OCI-LY7 (cell line): ENCODE measurements around the gene NOX1. TPM values are rescaled to one million over a fixed set of nuclear protein-coding genes. Genes with fewer than 3 reads are reported as not detected.
A peak's percentile ranks its signal among the peaks of the same experiment; 100 is the strongest.

Experiments
- BruUV-seq: library from RNA; stranded (reverse); fragments of 400-500 nt; replicated peaks from 2 replicates; lab custom pipeline; 2021; lab: Mats Ljungman, UMichigan
- CTCF ChIA-PET: fragments of 300-600 bp; sonication (Branson Sonifier 250); formaldehyde crosslinking; loops from one replicate; lab custom pipeline; 2022; ENCODE audit warnings: antibody characterized with exemption; ENCODE audit not compliant: unreplicated experiment; lab: Charles Lee
- POLR2A ChIA-PET: fragments of 300-600 bp; sonication (Branson Sonifier 250); formaldehyde crosslinking; loops from one replicate; lab custom pipeline; 2022; ENCODE audit warnings: antibody characterized with exemption; lab: Charles Lee
- DNase-seq: peaks from one replicate; pipeline ENCODE4 v3.0.0-alpha.2; 2015; ENCODE audit warnings: low spot score
- H2AFZ ChIP-seq: fragments of 200-600 bp; sonication (generic), shearing (Covaris generic); 2 replicates; pipeline ENCODE4 v1.6.1; 2014; ENCODE audit warnings: mild to moderate bottlenecking, antibody characterized with exemption, low read length, moderate library complexity
- H3K27ac ChIP-seq: fragments of 200-600 bp; sonication (generic); 2 replicates; pipeline ENCODE4 v1.5.1; 2014; ENCODE audit warnings: mixed run types, low read depth, mild to moderate bottlenecking, moderate library complexity, low read length, inconsistent platforms; ENCODE audit not compliant: poor library complexity, severe bottlenecking
- H3K36me3 ChIP-seq: fragments of 200-600 bp; sonication (generic); 2 replicates; pipeline ENCODE4 v1.6.1; 2014; ENCODE audit warnings: mild to moderate bottlenecking, antibody characterized with exemption, low read length, moderate library complexity, mixed read lengths; ENCODE audit not compliant: insufficient read depth
- H3K4me1 ChIP-seq: fragments of 200-600 bp; sonication (generic); 2 replicates; pipeline ENCODE4 v1.5.1; 2014; ENCODE audit warnings: mild to moderate bottlenecking, low read length; ENCODE audit not compliant: insufficient read depth, poor library complexity, severe bottlenecking
- H3K4me2 ChIP-seq: fragments of 200-600 bp; sonication (generic); 2 replicates; pipeline ENCODE4 v1.6.1; 2014; ENCODE audit warnings: mild to moderate bottlenecking, low read length
- H3K4me3 ChIP-seq: fragments of 200-600 bp; sonication (generic); 2 replicates; pipeline ENCODE4 v1.5.1; 2014; ENCODE audit warnings: mild to moderate bottlenecking, low read depth, low read length; ENCODE audit not compliant: poor library complexity, severe bottlenecking
- H3K79me2 ChIP-seq: fragments of 200-600 bp; sonication (generic); 2 replicates; pipeline ENCODE4 v1.6.1; 2016; ENCODE audit warnings: low read depth, mild to moderate bottlenecking, low read length, moderate library complexity, mixed read lengths; ENCODE audit not compliant: insufficient read depth
- H3K9me2 ChIP-seq: fragments of 200-600 bp; sonication (generic); 2 replicates; pipeline ENCODE4 v1.6.1; 2016; ENCODE audit warnings: mild to moderate bottlenecking, low read length, mixed read lengths; ENCODE audit not compliant: insufficient read depth
- H3K9me3 ChIP-seq: fragments of 200-600 bp; sonication (generic); 2 replicates; pipeline ENCODE4 v1.6.1; 2014; ENCODE audit warnings: mild to moderate bottlenecking, mixed run types, low read length, mixed read lengths
- H4K20me1 ChIP-seq: fragments of 200-600 bp; sonication (generic); 2 replicates; pipeline ENCODE4 v1.6.1; 2014; ENCODE audit warnings: mild to moderate bottlenecking, antibody characterized with exemption, low read length, moderate library complexity, mixed read lengths; ENCODE audit not compliant: insufficient read depth
- CTCF ChIP-seq: fragments of 200-600 bp; sonication (generic); conservative IDR thresholded peaks from 2 replicates; pipeline ENCODE4 v1.5.1; 2014; ENCODE audit warnings: mild to moderate bottlenecking, antibody characterized with exemption, low read length, moderate library complexity, mixed read lengths
- EZH2phosphoT487 ChIP-seq: fragments of 200-600 bp; sonication (generic); IDR thresholded peaks from 2 replicates; pipeline ENCODE4 v1.6.1; 2018; ENCODE audit warnings: low read depth, borderline replicate concordance, mild to moderate bottlenecking, mixed run types, antibody characterized with exemption, low read length, moderate library complexity, mixed read lengths
- intact Hi-C: fragments of 100-400 bp; cut with micrococcal nuclease; formaldehyde crosslinking; loops from one replicate; pipeline ENCODE4 v1.10.0; 2022; ENCODE audit not compliant: unreplicated experiment
- total RNA-seq, 2 experiments: library from RNA; depleted of rRNA in 1 of 2; stranded (reverse); fragments of >200 nt in 1 of 2; shearing (Covaris generic) in 1 of 2; gene quantifications; 2 replicates each; pipeline ENCODE4 v1.2.3, GENCODE V29; 2014 to 2022

The NOX1 gene
- total RNA-seq, 2 experiments from 2014 or later = not detected

GRCh38 chrX:100819837-100820666, 54.1 kb downstream of the NOX1 start, which contains the start of gene CSTF2:
Gene CSTF2 (plus strand): TSS chrX:100820391. CDS start chrX:100820417, 26 bp downstream.
- ChIA-PET POLR2A (interaction anchor here (0.5 to 1.0 kb wide), 4 partner anchors 13 to 270 kb away, joined by 3 to 5 read pairs (median 4); partner anchors contain the start of gene XKRX), CTCF (no interaction called here)
- no peaks in the 10 kb centered on the region for H3K9me2 ChIP-seq
- TF ChIP-seq CTCF = no peak
- no peak for TF ChIP-seq EZH2phosphoT487
- H3K9me3 ChIP-seq = no peaks in the 10 kb centered on the region
- peaks cover 14% of the 10 kb centered on the region for H3K79me2 ChIP-seq
- H3K36me3 ChIP-seq = peaks cover 27% of the 10 kb centered on the region
- DNase-seq = peak; percentile 88
- peak within 1 kb of the TSS; percentile 83 for H3K4me2 ChIP-seq
- intact Hi-C loops = no loop called here
- BruUV-seq = no TSS peak
- peak within 1 kb of the TSS; percentile 97 for H2AFZ ChIP-seq
- peak within 1 kb of the TSS; percentile 82 for H3K4me3 ChIP-seq
- H3K4me1 ChIP-seq = peaks cover 10% of the 10 kb centered on the region
- no peaks in the 10 kb centered on the region for H4K20me1 ChIP-seq
- H3K27ac ChIP-seq = peak within 1 kb of the TSS; percentile 65

GRCh38 chrX:100819534-100819836, 54.7 kb downstream of the NOX1 start:
- no peaks in the 10 kb centered on the region for H3K9me3 ChIP-seq
- BruUV-seq = no TSS peak
- CTCF ChIA-PET = no interaction called here
- H2AFZ ChIP-seq = peak overlapping the region; percentile 97
- H3K27ac ChIP-seq = peak overlapping the region; percentile 65
- H3K4me3 ChIP-seq = peak overlapping the region; percentile 82
- DNase-seq = no peak
- H4K20me1 ChIP-seq = no peaks in the 10 kb centered on the region
- TF ChIP-seq EZH2phosphoT487 = no peak
- TF ChIP-seq CTCF = no peak
- H3K36me3 ChIP-seq = peaks cover 22% of the 10 kb centered on the region
- H3K4me2 ChIP-seq = peak overlapping the region; percentile 83
- no peaks in the 10 kb centered on the region for H3K9me2 ChIP-seq
- H3K4me1 ChIP-seq = peaks cover 10% of the 10 kb centered on the region
- POLR2A ChIA-PET = no interaction called here
- intact Hi-C loops = no loop called here
- peaks cover 14% of the 10 kb centered on the region for H3K79me2 ChIP-seq

GRCh38 chrX:100817340-100817739, 56.8 kb downstream of the NOX1 start:
- H3K36me3 ChIP-seq = peaks cover 4% of the 10 kb centered on the region; the same call in 1 of the 2 replicates
- no peaks in the 10 kb centered on the region for H3K9me2 ChIP-seq
- no peak overlapping the region for H3K27ac ChIP-seq
- H4K20me1 ChIP-seq = no peaks in the 10 kb centered on the region
- H3K4me3 ChIP-seq = no peak overlapping the region
- TF ChIP-seq EZH2phosphoT487 = no peak
- TF ChIP-seq CTCF = no peak
- no TSS peak for BruUV-seq
- no peak overlapping the region for H3K4me2 ChIP-seq
- H2AFZ ChIP-seq = no peak overlapping the region
- H3K4me1 ChIP-seq = peaks cover 10% of the 10 kb centered on the region
- ChIA-PET CTCF (no interaction called here), POLR2A (no interaction called here)
- H3K9me3 ChIP-seq = no peaks in the 10 kb centered on the region
- H3K79me2 ChIP-seq = peaks cover 14% of the 10 kb centered on the region
- intact Hi-C loops = no loop called here
- DNase-seq = no peak
